A549 (cell line): ENCODE data around the gene SEMA6D.

ENCODE experiments used
- CTCF ChIP-seq: fragments of >200 bp; sonication (Bioruptor Twin); formaldehyde crosslinking; IDR thresholded peaks from 3 replicates; pipeline ENCODE4 v1.5.1; 2016
- HDAC2 ChIP-seq: fragments of 200-600 bp; sonication (generic); IDR thresholded peaks from 2 replicates; pipeline ENCODE4 v1.6.1; 2016
- KDM5A ChIP-seq: fragments of 200-600 bp; sonication (generic); IDR thresholded peaks from 2 replicates; pipeline ENCODE4 v1.6.1; 2016; ENCODE audit warnings: antibody characterized with exemption, mild to moderate bottlenecking
- POLR2A ChIP-seq: IDR thresholded peaks from 2 replicates; pipeline ENCODE4 v1.6.1; 2012; ENCODE audit warnings: mild to moderate bottlenecking, low read length
- REST ChIP-seq: fragments of 200-600 bp; sonication (generic); IDR thresholded peaks from 2 replicates; pipeline ENCODE4 v1.6.1; 2016; ENCODE audit warnings: antibody characterized with exemption, mild to moderate bottlenecking, moderate library complexity

GRCh38 chr15:47707391-47707790 is 9.9 kb upstream of the SEMA6D start:
- TF ChIP-seq CTCF: no peak
- TF ChIP-seq HDAC2: no peak
- TF ChIP-seq KDM5A: no peak
- TF ChIP-seq POLR2A: no peak
- TF ChIP-seq REST: no peak
